ENCODE measurements around the gene SHROOM3.

Gene SHROOM3

DNA sequence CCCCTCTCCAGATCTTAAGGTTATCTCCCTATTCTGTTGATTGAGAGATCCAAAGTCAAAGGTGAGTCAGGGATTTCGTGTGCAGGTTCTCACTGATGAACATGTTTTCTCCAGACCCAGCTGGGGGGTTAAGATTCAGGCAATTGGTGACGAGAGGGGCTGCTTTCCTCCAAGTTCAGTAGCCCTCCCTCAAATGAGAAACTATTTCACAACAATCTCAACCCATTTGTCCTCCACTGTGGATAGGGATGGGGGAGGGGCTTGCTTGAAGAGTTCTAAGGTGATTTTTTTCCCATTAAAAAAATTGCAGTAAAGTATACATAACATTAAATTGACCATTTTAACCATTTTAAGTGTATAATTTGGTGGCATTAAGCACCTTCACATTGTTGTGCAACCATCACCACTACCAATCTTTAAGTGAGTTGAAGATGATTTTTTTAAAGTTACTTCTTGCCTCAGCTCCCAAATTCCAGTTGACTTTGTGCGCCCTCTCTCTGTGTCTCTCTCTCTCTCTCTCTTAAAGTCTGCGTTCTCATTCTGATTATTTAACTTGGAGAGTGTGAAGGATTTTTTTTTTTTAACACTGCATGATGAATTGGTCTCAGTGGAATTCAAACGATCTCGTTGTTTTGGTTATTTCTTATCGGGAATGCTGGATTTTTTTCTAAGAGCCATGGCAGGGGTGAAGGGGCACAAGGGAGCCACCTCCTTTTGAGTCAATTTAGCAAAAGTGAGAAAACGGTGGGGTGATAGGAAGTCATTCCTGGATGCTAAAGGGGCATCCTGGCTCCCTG is 175.9 kb downstream of the SHROOM3 start:
- H3K27me3 ChIP-seq = no peaks in the 10 kb centered on the region

GRCh38 chr4:76611616-76612207 is 176.7 kb downstream of the SHROOM3 start:
- Histone ChIP-seq H3K4me1 (no peaks in the 10 kb centered on the region), H3K9me3 (no peaks in the 10 kb centered on the region), H3K27me3 (no peaks in the 10 kb centered on the region), H3K36me3 (no peaks in the 10 kb centered on the region), H3K4me3 (ENCODE audit: low read depth, low read length) (no peak overlapping the region)
- DNase-seq = no peak
- TF ChIP-seq CTCF (IDR thresholded peaks at IDR 0.05; ENCODE audit: low read depth, low read length) = no peak

More for the DNA sequence above, 175.9 kb downstream of the SHROOM3 start:
- H3K9me3 ChIP-seq = no peaks in the 10 kb centered on the region
- H3K4me3 ChIP-seq (ENCODE audit: low read depth, low read length) = no peak overlapping the region
- no peak for TF ChIP-seq CTCF (IDR thresholded peaks at IDR 0.05; ENCODE audit: low read depth, low read length)
- no peaks in the 10 kb centered on the region for H3K36me3 ChIP-seq
- DNase-seq = no peak
- H3K4me1 ChIP-seq = no peaks in the 10 kb centered on the region

- H3K4me1 ChIP-seq = no peaks in the 10 kb centered on the region
- DNase-seq = no peak
- H3K4me3 ChIP-seq (ENCODE audit: low read depth, low read length) = no peak overlapping the region
- TF ChIP-seq CTCF (IDR thresholded peaks at IDR 0.05; ENCODE audit: low read depth, low read length) = no peak
- no peaks in the 10 kb centered on the region for H3K9me3 ChIP-seq
- no peaks in the 10 kb centered on the region for H3K36me3 ChIP-seq
- H3K27me3 ChIP-seq = no peaks in the 10 kb centered on the region
Observed at GRCh38 chr4:76614589-76614988, 179.6 kb downstream of the SHROOM3 start.

GRCh38 chr4:76615999-76616398 is 181.0 kb downstream of the SHROOM3 start:
- no peak overlapping the region for H3K4me3 ChIP-seq (ENCODE audit: low read depth, low read length)
- no peak for TF ChIP-seq CTCF (IDR thresholded peaks at IDR 0.05; ENCODE audit: low read depth, low read length)

DNA sequence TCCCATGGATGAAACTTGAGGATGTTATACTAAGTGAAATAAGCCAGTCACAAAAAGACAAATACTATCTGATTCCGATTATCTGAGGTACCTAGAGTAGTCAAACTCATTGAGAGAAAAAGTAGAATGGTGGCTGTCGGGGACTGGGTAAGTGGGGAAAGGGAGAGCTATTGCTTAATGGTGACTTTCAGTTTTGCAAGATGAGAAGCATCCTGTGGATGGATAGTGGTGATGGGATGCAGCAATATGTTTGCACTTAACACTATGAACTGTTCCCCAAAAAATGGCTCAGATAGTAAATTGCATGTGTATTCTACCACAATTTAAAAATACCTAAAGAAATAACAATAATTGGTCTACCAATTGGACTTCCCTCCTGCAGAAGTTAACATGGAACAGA is 181.5 kb downstream of the SHROOM3 start:
- no peak overlapping the region for H3K4me3 ChIP-seq (ENCODE audit: low read depth, low read length)
- H3K9me3 ChIP-seq = no peaks in the 10 kb centered on the region
- H3K27me3 ChIP-seq = no peaks in the 10 kb centered on the region
- H3K36me3 ChIP-seq = no peaks in the 10 kb centered on the region
- H3K4me1 ChIP-seq = no peaks in the 10 kb centered on the region
- TF ChIP-seq CTCF (IDR thresholded peaks at IDR 0.05; ENCODE audit: low read depth, low read length) = no peak
- DNase-seq = no peak

More at GRCh38 chr4:76615999-76616398, 181.0 kb downstream of the SHROOM3 start:
- Histone ChIP-seq H3K27me3 (no peaks in the 10 kb centered on the region), H3K36me3 (no peaks in the 10 kb centered on the region), H3K4me1 (no peaks in the 10 kb centered on the region), H3K9me3 (no peaks in the 10 kb centered on the region)
- DNase-seq = no peak

All from BE2C (cell line).